ENCODE results near the gene HMG20B.

HMG20B gene

GRCh38 chr19:3585301-3586126 is 12.8 kb downstream of the HMG20B start, which contains the start of gene GIPC3:
Gene GIPC3, plus strand, starts transcription at chr19:3585478. Its CDS starts 120 bp downstream, at chr19:3585598.
- Histone ChIP-seq H3K27me3 (ENCODE audit: control insufficient read depth, insufficient read depth, low read length, poor library complexity, severe bottlenecking) (peaks cover 47% of the 10 kb centered on the region), H3K4me1 (ENCODE audit: control insufficient read depth, insufficient read depth, low read length) (no peaks in the 10 kb centered on the region), H3K4me3 (ENCODE audit: insufficient read depth, low read depth, low read length) (no peak within 1 kb of the TSS), H3K27ac (ENCODE audit: insufficient read depth, low read depth, low read length, poor library complexity, severe bottlenecking) (no peak within 1 kb of the TSS), H3K36me3 (ENCODE audit: control insufficient read depth, insufficient read depth, low read length) (no peaks in the 10 kb centered on the region), H3K9me3 (ENCODE audit: control insufficient read depth, low read length) (no peaks in the 10 kb centered on the region)
- 17% methylated on average over 84 of the region's 84 CpGs for WGBS, 2 experiments

- no peaks in the 10 kb centered on the region for H3K9me3 ChIP-seq (ENCODE audit: control insufficient read depth, low read length)
- H3K4me1 ChIP-seq (ENCODE audit: control insufficient read depth, insufficient read depth, low read length), result no peaks in the 10 kb centered on the region
- H3K4me3 ChIP-seq (ENCODE audit: insufficient read depth, low read depth, low read length), result no peak overlapping the region
- WGBS, 2 experiments, result 32 to 36% methylated on average over 16 of the region's 16 CpGs
- H3K27me3 ChIP-seq (ENCODE audit: control insufficient read depth, insufficient read depth, low read length, poor library complexity, severe bottlenecking), result peaks cover 47% of the 10 kb centered on the region
- no peaks in the 10 kb centered on the region for H3K36me3 ChIP-seq (ENCODE audit: control insufficient read depth, insufficient read depth, low read length)
- H3K27ac ChIP-seq (ENCODE audit: insufficient read depth, low read depth, low read length, poor library complexity, severe bottlenecking), result no peak overlapping the region
Measured at GRCh38 chr19:3586127-3586626, 13.4 kb downstream of the HMG20B start.

GRCh38 chr19:3586707-3587346 is 14.1 kb downstream of the HMG20B start:
- Histone ChIP-seq H3K9me3 (ENCODE audit: control insufficient read depth, low read length) (no peaks in the 10 kb centered on the region), H3K27me3 (ENCODE audit: control insufficient read depth, insufficient read depth, low read length, poor library complexity, severe bottlenecking) (peaks cover 44% of the 10 kb centered on the region), H3K4me3 (ENCODE audit: insufficient read depth, low read depth, low read length) (no peak overlapping the region), H3K4me1 (ENCODE audit: control insufficient read depth, insufficient read depth, low read length) (no peaks in the 10 kb centered on the region), H3K36me3 (ENCODE audit: control insufficient read depth, insufficient read depth, low read length) (no peaks in the 10 kb centered on the region), H3K27ac (ENCODE audit: insufficient read depth, low read depth, low read length, poor library complexity, severe bottlenecking) (no peak overlapping the region)
- WGBS, 2 experiments, result 74 to 75% methylated on average over 31 of the region's 31 CpGs

- Histone ChIP-seq H3K27ac (ENCODE audit: insufficient read depth, low read depth, low read length, poor library complexity, severe bottlenecking) (no peak overlapping the region), H3K36me3 (ENCODE audit: control insufficient read depth, insufficient read depth, low read length) (no peaks in the 10 kb centered on the region), H3K4me1 (ENCODE audit: control insufficient read depth, insufficient read depth, low read length) (no peaks in the 10 kb centered on the region), H3K4me3 (ENCODE audit: insufficient read depth, low read depth, low read length) (no peak overlapping the region), H3K9me3 (ENCODE audit: control insufficient read depth, low read length) (no peaks in the 10 kb centered on the region), H3K27me3 (ENCODE audit: control insufficient read depth, insufficient read depth, low read length, poor library complexity, severe bottlenecking) (peaks cover 35% of the 10 kb centered on the region)
- 84 to 87% methylated on average over 11 of the region's 11 CpGs for WGBS, 2 experiments
Measured at GRCh38 chr19:3589439-3589838, 16.7 kb downstream of the HMG20B start.

GRCh38 chr19:3589949-3590348 is 17.2 kb downstream of the HMG20B start:
- no peak overlapping the region for H3K27ac ChIP-seq (ENCODE audit: insufficient read depth, low read depth, low read length, poor library complexity, severe bottlenecking)
- 94% methylated on average over 22 of the region's 22 CpGs for whole genome bisulfite sequencing, 2 experiments
- H3K9me3 ChIP-seq (ENCODE audit: control insufficient read depth, low read length), result no peaks in the 10 kb centered on the region
- H3K4me1 ChIP-seq (ENCODE audit: control insufficient read depth, insufficient read depth, low read length), result no peaks in the 10 kb centered on the region
- H3K4me3 ChIP-seq (ENCODE audit: insufficient read depth, low read depth, low read length), result no peak overlapping the region
- no peaks in the 10 kb centered on the region for H3K36me3 ChIP-seq (ENCODE audit: control insufficient read depth, insufficient read depth, low read length)
- H3K27me3 ChIP-seq (ENCODE audit: control insufficient read depth, insufficient read depth, low read length, poor library complexity, severe bottlenecking), result peaks cover 30% of the 10 kb centered on the region

- WGBS, 2 experiments, result 87 to 91% methylated on average over 8 of the region's 8 CpGs
- H3K9me3 ChIP-seq (ENCODE audit: control insufficient read depth, low read length), result no peaks in the 10 kb centered on the region
- no peaks in the 10 kb centered on the region for H3K4me1 ChIP-seq (ENCODE audit: control insufficient read depth, insufficient read depth, low read length)
- H3K27ac ChIP-seq (ENCODE audit: insufficient read depth, low read depth, low read length, poor library complexity, severe bottlenecking), result no peak overlapping the region
- H3K4me3 ChIP-seq (ENCODE audit: insufficient read depth, low read depth, low read length), result no peak overlapping the region
- no peaks in the 10 kb centered on the region for H3K36me3 ChIP-seq (ENCODE audit: control insufficient read depth, insufficient read depth, low read length)
- H3K27me3 ChIP-seq (ENCODE audit: control insufficient read depth, insufficient read depth, low read length, poor library complexity, severe bottlenecking), result peaks cover 18% of the 10 kb centered on the region
Measured at GRCh38 chr19:3590991-3591659, 18.4 kb downstream of the HMG20B start.

GRCh38 chr19:3591876-3592613 is 19.3 kb downstream of the HMG20B start:
- no peaks in the 10 kb centered on the region for H3K4me1 ChIP-seq (ENCODE audit: control insufficient read depth, insufficient read depth, low read length)
- no peak overlapping the region for H3K27ac ChIP-seq (ENCODE audit: insufficient read depth, low read depth, low read length, poor library complexity, severe bottlenecking)
- H3K27me3 ChIP-seq (ENCODE audit: control insufficient read depth, insufficient read depth, low read length, poor library complexity, severe bottlenecking), result peaks cover 9% of the 10 kb centered on the region
- no peaks in the 10 kb centered on the region for H3K9me3 ChIP-seq (ENCODE audit: control insufficient read depth, low read length)
- no peak overlapping the region for H3K4me3 ChIP-seq (ENCODE audit: insufficient read depth, low read depth, low read length)
- H3K36me3 ChIP-seq (ENCODE audit: control insufficient read depth, insufficient read depth, low read length), result no peaks in the 10 kb centered on the region
- 86 to 89% methylated on average over 9 of the region's 9 CpGs for WGBS, 2 experiments

- Histone ChIP-seq H3K27ac (ENCODE audit: insufficient read depth, low read depth, low read length, poor library complexity, severe bottlenecking) (no peak overlapping the region), H3K36me3 (ENCODE audit: control insufficient read depth, insufficient read depth, low read length) (no peaks in the 10 kb centered on the region), H3K9me3 (ENCODE audit: control insufficient read depth, low read length) (no peaks in the 10 kb centered on the region), H3K4me1 (ENCODE audit: control insufficient read depth, insufficient read depth, low read length) (no peaks in the 10 kb centered on the region), H3K4me3 (ENCODE audit: insufficient read depth, low read depth, low read length) (no peak overlapping the region), H3K27me3 (ENCODE audit: control insufficient read depth, insufficient read depth, low read length, poor library complexity, severe bottlenecking) (peaks cover 7% of the 10 kb centered on the region)
- 35 to 37% methylated on average over 11 of the region's 11 CpGs for whole genome bisulfite sequencing, 2 experiments
Measured at GRCh38 chr19:3593156-3593555, 20.4 kb downstream of the HMG20B start.

GRCh38 chr19:3595521-3596061 is 22.8 kb downstream of the HMG20B start:
- H3K4me1 ChIP-seq (ENCODE audit: control insufficient read depth, insufficient read depth, low read length), result no peaks in the 10 kb centered on the region
- H3K4me3 ChIP-seq (ENCODE audit: insufficient read depth, low read depth, low read length), result no peak overlapping the region
- peaks cover 7% of the 10 kb centered on the region for H3K27me3 ChIP-seq (ENCODE audit: control insufficient read depth, insufficient read depth, low read length, poor library complexity, severe bottlenecking)
- no peaks in the 10 kb centered on the region for H3K36me3 ChIP-seq (ENCODE audit: control insufficient read depth, insufficient read depth, low read length)
- no peaks in the 10 kb centered on the region for H3K9me3 ChIP-seq (ENCODE audit: control insufficient read depth, low read length)
- WGBS, 2 experiments, result 90% methylated on average over 34 of the region's 34 CpGs
- no peak overlapping the region for H3K27ac ChIP-seq (ENCODE audit: insufficient read depth, low read depth, low read length, poor library complexity, severe bottlenecking)

Data from ectodermal cell (in vitro differentiated cells).